Activated naive CD4-positive, alpha-beta T cell treated with anti-CD3 and anti-CD28 coated beads for 36 hours (primary cell): Measurements from ENCODE around the gene SMARCAD1. TPM values are rescaled to one million over a fixed set of nuclear protein-coding genes. Genes with fewer than 3 reads are reported as not detected.
A peak's percentile ranks its signal among the peaks of the same experiment; 100 is the strongest.

Source experiments
- CTCF ChIA-PET: fragments of 350-600 bp; sonication (Branson Sonifier 250); formaldehyde crosslinking; loops from one replicate; lab custom pipeline; 2021; ENCODE audit warnings: antibody characterized with exemption; lab: Charles Lee
- DNase-seq: peaks from one replicate; pipeline ENCODE4 v3.0.0-alpha.2; 2020
- H3K27ac Mint-ChIP-seq: one replicate; pipeline ENCODE4 v1.8.0; 2021; ENCODE audit warnings: mild to moderate bottlenecking, mixed read lengths
- H3K27me3 Mint-ChIP-seq: one replicate; pipeline ENCODE4 v1.8.0; 2021; ENCODE audit warnings: low read depth, mixed read lengths
- H3K36me3 Mint-ChIP-seq: one replicate; pipeline ENCODE4 v1.8.0; 2021; ENCODE audit warnings: low read depth, mixed read lengths
- H3K4me1 Mint-ChIP-seq: one replicate; pipeline ENCODE4 v1.8.0; 2021; ENCODE audit warnings: low read depth, mixed read lengths
- H3K4me3 Mint-ChIP-seq: one replicate; pipeline ENCODE4 v1.8.0; 2021; ENCODE audit warnings: mild to moderate bottlenecking, moderate library complexity, mixed read lengths
- H3K9me3 Mint-ChIP-seq: one replicate; pipeline ENCODE4 v1.8.0; 2021; ENCODE audit warnings: mixed read lengths
- intact Hi-C: fragments of 100-400 bp; cut with micrococcal nuclease; formaldehyde crosslinking; loops from one replicate; pipeline ENCODE4 v1.15.1; 2023
- total RNA-seq, 2 experiments: library from RNA; stranded (reverse); gene quantifications; one replicate each; pipeline ENCODE4 v1.2.3, GENCODE V29; 2021

SMARCAD1 gene
- total RNA-seq, 2 experiments from 2014 or later = 20.4 to 20.7 TPM

DNA sequence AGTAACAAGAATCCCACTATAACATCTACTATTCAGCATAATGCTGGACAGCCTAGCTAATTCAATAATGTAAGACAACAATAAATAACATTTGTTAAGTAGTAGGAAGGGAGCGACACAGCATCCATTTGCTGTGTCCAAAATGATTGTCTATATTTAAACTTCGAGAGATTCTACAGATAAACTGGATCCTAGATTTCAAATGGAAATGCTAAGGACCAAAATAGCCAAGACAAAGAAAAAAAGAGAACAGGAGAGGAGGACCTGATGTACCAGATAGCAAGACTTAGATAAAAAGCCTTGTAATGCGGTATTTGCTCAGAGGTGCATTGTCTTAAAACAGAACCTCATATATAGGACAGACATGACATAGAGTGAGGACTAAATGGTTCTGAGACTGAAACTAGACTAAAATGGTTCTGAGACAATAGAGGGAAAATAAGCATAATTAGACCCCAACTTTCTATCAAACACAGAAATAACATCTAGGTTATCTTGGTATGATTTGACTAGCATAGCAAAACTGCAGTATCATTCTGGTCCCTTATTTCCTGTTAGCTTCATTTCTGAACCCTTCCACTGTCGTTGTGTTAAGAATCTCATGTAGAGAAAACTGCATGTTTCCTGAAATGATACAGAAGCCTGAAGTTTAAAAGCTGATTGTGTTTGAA, 131.2 kb downstream of the SMARCAD1 start:
- CTCF ChIA-PET = interaction anchor here (0.5 to 1.1 kb wide), 2 partner anchors 64 to 305 kb away, joined by 3 to 4 read pairs; no protein-coding TSS in a partner anchor
- intact Hi-C loops = loop anchor here (1.0 to 2.0 kb wide), 3 partner anchors 10 to 132 kb away; partner anchors contain the start of gene SMARCAD1
- Mint-ChIP-seq H3K36me3 (no peaks in the 10 kb centered on the region), H3K4me3 (peak overlapping the region; percentile 39), H3K9me3 (no peaks in the 10 kb centered on the region), H3K4me1 (peaks cover 22% of the 10 kb centered on the region), H3K27ac (peak overlapping the region; percentile 63), H3K27me3 (peaks cover 4% of the 10 kb centered on the region)
- no peak for DNase-seq

DNA sequence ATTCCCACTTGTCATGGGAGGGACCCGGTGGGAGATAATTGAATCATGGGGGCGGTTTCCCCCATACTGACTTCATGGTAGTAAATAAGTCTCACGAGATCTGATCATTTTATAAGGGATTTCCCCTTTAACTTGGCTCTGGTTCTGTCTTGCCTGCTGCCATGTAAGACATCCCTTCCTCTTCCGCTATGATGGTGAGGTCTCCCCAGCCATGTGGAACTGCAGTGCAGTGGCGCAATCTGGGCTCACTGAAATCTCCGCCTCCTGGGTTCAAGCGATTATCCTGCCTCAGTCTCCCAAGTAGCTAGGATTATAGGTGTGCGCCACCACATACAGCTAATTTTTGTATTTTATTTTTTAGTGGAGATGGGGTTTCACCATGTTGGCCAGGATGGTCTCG, 132.1 kb downstream of the SMARCAD1 start:
- DNase-seq = peak; percentile 22
- H3K27me3 Mint-ChIP-seq = peaks cover 4% of the 10 kb centered on the region
- no peaks in the 10 kb centered on the region for H3K9me3 Mint-ChIP-seq
- no peaks in the 10 kb centered on the region for H3K36me3 Mint-ChIP-seq
- CTCF ChIA-PET = interaction anchor here (1.1 kb wide), 1 partner anchor 63 kb away, joined by 3 read pairs; no protein-coding TSS in a partner anchor
- H3K4me3 Mint-ChIP-seq = peak overlapping the region; percentile 61
- intact Hi-C loops = loop anchor here (1.0 to 2.0 kb wide), 3 partner anchors 10 to 133 kb away; partner anchors contain the start of gene SMARCAD1
- H3K27ac Mint-ChIP-seq = peak overlapping the region; percentile 46
- H3K4me1 Mint-ChIP-seq = peaks cover 22% of the 10 kb centered on the region

Other genes starting within 250 kb of the SMARCAD1 start
- not detected for gene HPGDS, start 135.0 kb downstream of the SMARCAD1 start, total RNA-seq
- 10 to 100 TPM; 19.0 to 22.2 TPM for gene PDLIM5, start 244.1 kb downstream of the SMARCAD1 start, total RNA-seq